Hepatocyte (in vitro differentiated cells): ENCODE measurements around the gene LCN9. TPM values are rescaled to one million over a fixed set of nuclear protein-coding genes. Genes with fewer than 3 reads are reported as not detected.
"Not testable (repeated sequence)": the region's sequence is repeated elsewhere in the genome, so short reads cannot be mapped to it uniquely, and the experiment has no call there.

ENCODE experiments used
- DNase-seq: peaks from one replicate; pipeline ENCODE4 v3.0.0-alpha.2; 2016; ENCODE audit warnings: low spot score
- H2AFZ ChIP-seq: fragments of 200-600 bp; sonication (generic); 2 replicates; pipeline ENCODE4 v1.6.0; 2016; ENCODE audit warnings: antibody characterized with exemption, mild to moderate bottlenecking
- H3K27ac ChIP-seq: fragments of 200-600 bp; sonication (generic); 2 replicates; pipeline ENCODE4 v1.5.1; 2016; ENCODE audit warnings: mild to moderate bottlenecking
- H3K27me3 ChIP-seq: fragments of 200-600 bp; sonication (generic); 2 replicates; pipeline ENCODE4 v1.6.1; 2016
- H3K36me3 ChIP-seq: fragments of 200-600 bp; sonication (generic); replicated peaks from 2 replicates; pipeline ENCODE4 v1.5.1; 2016; ENCODE audit warnings: low read depth; ENCODE audit not compliant: insufficient read depth
- H3K4me1 ChIP-seq: fragments of 200-600 bp; sonication (generic); 2 replicates; pipeline ENCODE4 v1.5.1; 2016; ENCODE audit warnings: mild to moderate bottlenecking, moderate library complexity; ENCODE audit not compliant: insufficient read depth
- H3K4me2 ChIP-seq: fragments of 200-600 bp; sonication (generic); 2 replicates; pipeline ENCODE4 v1.6.0; 2016
- H3K4me3 ChIP-seq: fragments of 200-600 bp; sonication (generic); 2 replicates; pipeline ENCODE4 v1.5.1; 2016; ENCODE audit warnings: mild to moderate bottlenecking
- H3K79me2 ChIP-seq: fragments of 200-600 bp; sonication (generic); 2 replicates; pipeline ENCODE4 v1.6.0; 2017; ENCODE audit warnings: mild to moderate bottlenecking
- H3K9me2 ChIP-seq: fragments of 200-600 bp; sonication (generic); replicated peaks from 2 replicates; pipeline ENCODE4 v1.6.0; 2017; ENCODE audit warnings: mild to moderate bottlenecking; ENCODE audit not compliant: insufficient read depth
- H3K9me3 ChIP-seq: fragments of 200-600 bp; sonication (generic); 2 replicates; pipeline ENCODE4 v1.5.1; 2016; ENCODE audit warnings: low read depth, mild to moderate bottlenecking
- H4K20me1 ChIP-seq: fragments of 200-600 bp; sonication (generic); 2 replicates; pipeline ENCODE4 v1.6.0; 2016; ENCODE audit warnings: mild to moderate bottlenecking; ENCODE audit not compliant: insufficient read depth, poor library complexity, severe bottlenecking
- EZH2 ChIP-seq: fragments of 200-600 bp; sonication (generic); IDR thresholded peaks from 2 replicates; pipeline ENCODE4 v1.6.1; 2016; ENCODE audit warnings: antibody characterized with exemption, mild to moderate bottlenecking, borderline replicate concordance
- EZH2phosphoT487 ChIP-seq: fragments of 200-600 bp; sonication (generic); IDR thresholded peaks from one replicate; pipeline ENCODE4 v1.6.1; 2018; ENCODE audit warnings: antibody characterized with exemption, mild to moderate bottlenecking, low read depth, moderate library complexity; ENCODE audit not compliant: unreplicated experiment, severe bottlenecking
- WGBS: methylation state at CpG from one replicate; pipeline ENCODE4 v1.1.6; 2016; ENCODE audit warnings: low lambda C conversion rate; ENCODE audit errors: missing lambda C conversion rate; 5-methylcytosine and 5-hydroxymethylcytosine counted together
- polyA plus RNA-seq: library from polyadenylated mRNA; unstranded; fragments of >200 nt; fragmentation: Nextera tagmentation; extraction: Ambion mirVana; gene quantifications from 2 replicates; pipeline ENCODE4 v1.2.1, GENCODE V29; 2016
- total RNA-seq: library from RNA; depleted of rRNA; stranded (reverse); fragments of >200 nt; gene quantifications from 2 replicates; pipeline ENCODE4 v1.2.3, GENCODE V29; 2014
- TF ChIP-seq, protein P1 (sequence below): fragments of 200-600 bp; sonication (generic); IDR thresholded peaks from 2 replicates; pipeline ENCODE4 v1.5.1; 2016; ENCODE audit warnings: antibody characterized with exemption, mild to moderate bottlenecking; ENCODE audit not compliant: poor library complexity

The LCN9 gene
- total and polyA plus RNA-seq, 2 experiments from 2014 or later, result 2.6 to 13.4 TPM

- TF ChIP-seq EZH2phosphoT487 (no peak), EZH2 (no peak)
- TF ChIP-seq, protein P1, sequence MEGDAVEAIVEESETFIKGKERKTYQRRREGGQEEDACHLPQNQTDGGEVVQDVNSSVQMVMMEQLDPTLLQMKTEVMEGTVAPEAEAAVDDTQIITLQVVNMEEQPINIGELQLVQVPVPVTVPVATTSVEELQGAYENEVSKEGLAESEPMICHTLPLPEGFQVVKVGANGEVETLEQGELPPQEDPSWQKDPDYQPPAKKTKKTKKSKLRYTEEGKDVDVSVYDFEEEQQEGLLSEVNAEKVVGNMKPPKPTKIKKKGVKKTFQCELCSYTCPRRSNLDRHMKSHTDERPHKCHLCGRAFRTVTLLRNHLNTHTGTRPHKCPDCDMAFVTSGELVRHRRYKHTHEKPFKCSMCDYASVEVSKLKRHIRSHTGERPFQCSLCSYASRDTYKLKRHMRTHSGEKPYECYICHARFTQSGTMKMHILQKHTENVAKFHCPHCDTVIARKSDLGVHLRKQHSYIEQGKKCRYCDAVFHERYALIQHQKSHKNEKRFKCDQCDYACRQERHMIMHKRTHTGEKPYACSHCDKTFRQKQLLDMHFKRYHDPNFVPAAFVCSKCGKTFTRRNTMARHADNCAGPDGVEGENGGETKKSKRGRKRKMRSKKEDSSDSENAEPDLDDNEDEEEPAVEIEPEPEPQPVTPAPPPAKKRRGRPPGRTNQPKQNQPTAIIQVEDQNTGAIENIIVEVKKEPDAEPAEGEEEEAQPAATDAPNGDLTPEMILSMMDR, result no peak
- Histone ChIP-seq H4K20me1 (no peaks in the 10 kb centered on the region), H3K9me3 (peaks cover 3% of the 10 kb centered on the region), H3K27ac (no peak overlapping the region), H3K4me1 (no peaks in the 10 kb centered on the region), H3K36me3 (no peaks in the 10 kb centered on the region), H3K9me2 (no peaks in the 10 kb centered on the region), H2AFZ (no peak overlapping the region), H3K4me2 (no peak overlapping the region), H3K79me2 (no peaks in the 10 kb centered on the region), H3K4me3 (no peak overlapping the region), H3K27me3 (peaks cover 4% of the 10 kb centered on the region)
- WGBS, result 75% methylated on average over 11 of the region's 11 CpGs
- DNase-seq, result no peak
Measured at GRCh38 chr9:135622415-135623020, 40.6 kb upstream of the LCN9 start.

DNA sequence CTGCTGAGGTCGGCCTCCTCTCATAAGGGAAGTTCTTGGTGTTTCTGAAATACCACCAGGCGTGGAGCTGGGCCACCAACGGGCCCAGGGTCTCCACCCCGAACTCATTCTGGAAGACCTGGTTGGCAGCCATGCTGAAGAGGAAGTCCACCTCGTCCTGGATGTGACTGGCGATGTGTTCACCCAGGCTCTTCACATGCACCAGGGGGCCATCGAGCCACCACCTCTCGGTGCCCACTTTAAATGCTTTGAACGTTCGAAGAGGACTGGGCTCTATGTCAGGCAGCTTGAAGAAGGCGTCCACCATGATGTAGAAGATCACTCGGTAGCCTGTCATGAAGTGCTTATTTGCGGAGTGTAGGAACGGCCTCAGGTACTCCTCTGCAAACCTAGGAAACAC is 38.8 kb upstream of the LCN9 start:
- H3K27ac ChIP-seq, result no peak overlapping the region
- H3K4me2 ChIP-seq, result no peak overlapping the region
- TF ChIP-seq EZH2phosphoT487 (no peak), EZH2 (no peak)
- TF ChIP-seq, protein P1, result no peak
- no peaks in the 10 kb centered on the region for H3K79me2 ChIP-seq
- H3K27me3 ChIP-seq, result peaks cover 4% of the 10 kb centered on the region
- DNase-seq, result no peak
- H3K36me3 ChIP-seq, result no peaks in the 10 kb centered on the region
- no peaks in the 10 kb centered on the region for H3K9me2 ChIP-seq
- WGBS, result 91% methylated on average over 14 of the region's 14 CpGs
- H3K9me3 ChIP-seq, result peaks cover 9% of the 10 kb centered on the region
- no peaks in the 10 kb centered on the region for H3K4me1 ChIP-seq
- no peak overlapping the region for H3K4me3 ChIP-seq
- H4K20me1 ChIP-seq, result no peaks in the 10 kb centered on the region
- no peak overlapping the region for H2AFZ ChIP-seq

- Histone ChIP-seq H3K4me3 (no peak overlapping the region), H3K4me2 (no peak overlapping the region), H4K20me1 (no peaks in the 10 kb centered on the region), H2AFZ (no peak overlapping the region), H3K27ac (no peak overlapping the region), H3K36me3 (no peaks in the 10 kb centered on the region), H3K9me2 (no peaks in the 10 kb centered on the region), H3K9me3 (peaks cover 2% of the 10 kb centered on the region), H3K79me2 (no peaks in the 10 kb centered on the region), H3K27me3 (no peaks in the 10 kb centered on the region), H3K4me1 (no peaks in the 10 kb centered on the region)
- no peak for DNase-seq
- WGBS, result 95% methylated on average over 10 of the region's 10 CpGs
- TF ChIP-seq, protein P1, result no peak
- no peak for TF ChIP-seq EZH2phosphoT487
Measured at GRCh38 chr9:135632841-135633240, 30.3 kb upstream of the LCN9 start.

DNA sequence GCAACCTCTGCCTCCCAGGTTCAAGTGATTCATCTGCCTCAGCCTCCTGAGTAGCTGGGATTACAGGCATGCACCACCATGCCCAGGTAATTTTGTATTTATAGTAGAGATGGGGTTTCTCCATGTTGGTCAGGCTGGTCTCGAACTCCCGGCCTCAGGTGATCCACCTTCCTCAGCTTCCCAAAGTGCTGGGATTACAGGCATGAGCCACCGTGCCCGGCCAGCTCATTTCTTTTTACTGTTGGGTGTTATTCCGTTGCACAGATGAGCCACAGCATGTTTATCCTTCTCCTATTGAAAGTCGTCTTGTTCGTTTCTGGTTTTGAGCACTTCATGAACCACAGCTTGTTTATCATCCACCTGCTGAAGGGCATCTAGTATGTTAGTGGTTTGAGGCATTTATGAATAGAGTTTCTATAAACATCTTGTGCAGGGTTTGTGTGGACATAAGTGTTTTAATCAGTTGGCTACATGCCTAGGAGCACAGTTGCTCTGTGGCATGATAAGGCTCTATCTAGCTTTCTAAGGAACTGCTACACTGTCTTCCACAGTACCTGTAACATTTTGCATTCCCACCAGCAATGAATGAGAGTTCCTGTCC is 26.1 kb upstream of the LCN9 start:
- H3K27ac ChIP-seq, H2AFZ ChIP-seq, H3K27me3 ChIP-seq, DNase-seq, H3K4me3 ChIP-seq, H3K36me3 ChIP-seq, H3K79me2 ChIP-seq, H3K9me3 ChIP-seq, H3K4me1 ChIP-seq, H3K4me2 ChIP-seq, H3K9me2 ChIP-seq, H4K20me1 ChIP-seq: not testable (repeated sequence)
- WGBS, result 85% methylated on average over 6 of the region's 7 CpGs
